ENCODE results near the gene TARS1.

The TARS1 gene

DNA sequence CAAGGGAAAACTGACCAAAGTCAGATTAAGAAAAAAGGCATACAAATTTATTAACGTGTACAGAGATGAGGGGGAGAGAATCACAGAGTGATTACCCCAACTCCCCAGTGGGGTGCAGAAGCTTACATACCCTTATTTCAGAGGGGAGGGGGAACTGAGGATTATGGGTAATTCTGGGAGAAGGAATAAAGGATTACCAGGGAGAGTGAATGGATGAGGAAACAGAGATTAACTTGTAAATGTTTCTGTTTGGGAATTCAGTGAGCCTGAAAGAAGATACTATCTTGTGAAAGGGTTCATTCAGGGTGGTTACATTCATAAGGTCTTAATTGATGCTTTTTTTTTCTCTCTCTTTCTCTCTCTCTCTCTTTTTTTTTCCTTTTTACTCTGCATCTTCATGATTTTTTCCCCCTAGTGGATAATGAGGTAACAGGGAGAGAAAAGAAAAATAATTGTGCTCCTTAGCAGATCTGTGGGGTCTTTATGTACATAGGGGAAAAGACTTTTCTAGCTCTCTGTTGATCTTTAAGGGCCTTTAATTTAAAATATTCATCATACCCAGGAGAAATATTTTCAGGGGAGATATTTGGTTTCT is 49.4 kb downstream of the TARS1 start:
- WGBS (ENCODE audit: extremely low coverage, insufficient coverage, insufficient read length), result no CpG with 5 or more reads among the region's 1 CpG
- no peak overlapping the region for H2BK120ac ChIP-seq (ENCODE audit: insufficient read depth, low read length, poor library complexity)

GRCh38 chr5:33491941-33492340 is 51.2 kb downstream of the TARS1 start:
- Histone ChIP-seq H3K27me3 (ENCODE audit: insufficient read depth, low read length) (no peaks in the 10 kb centered on the region), H3K4ac (ENCODE audit: low read depth, low read length) (no peak overlapping the region), H3K79me2 (ENCODE audit: control insufficient read depth, insufficient read depth, low read length, poor library complexity) (no peaks in the 10 kb centered on the region), H3K23ac (ENCODE audit: low read length) (no peak overlapping the region), H4K12ac (ENCODE audit: low read depth, low read length) (no peak overlapping the region), H2BK5ac (ENCODE audit: low read depth, low read length, poor library complexity) (no peak overlapping the region), H3K14ac (ENCODE audit: low read length) (no peak overlapping the region), H2BK120ac (ENCODE audit: insufficient read depth, low read length, poor library complexity) (no peak overlapping the region), H3K18ac (ENCODE audit: low read length) (no peak overlapping the region), H3K9ac (ENCODE audit: low read length) (no peak overlapping the region), H2BK12ac (ENCODE audit: low read length) (no peak overlapping the region), H3K36me3 (ENCODE audit: control insufficient read depth in 1 of 2, insufficient read depth in 2 of 2, low read length in 2 of 2) (no peaks in the 10 kb centered on the region), H3K4me3 (ENCODE audit: low read depth, low read length) (no peak overlapping the region), H3K9me3 (ENCODE audit: insufficient read depth, low read depth, low read length) (peaks cover 2% of the 10 kb centered on the region), H2AK5ac (ENCODE audit: low read length) (no peak overlapping the region), H4K8ac (ENCODE audit: low read depth, low read length) (no peak overlapping the region), H3K79me1 (ENCODE audit: low read length) (no peaks in the 10 kb centered on the region), H2AFZ (ENCODE audit: insufficient read depth, low read length, poor library complexity) (no peak overlapping the region), H3K27ac (ENCODE audit: low read depth, low read length) (no peak overlapping the region), H3K4me2 (ENCODE audit: low read length) (no peak overlapping the region), H3K4me1 (ENCODE audit: control insufficient read depth in 1 of 2, insufficient read depth in 2 of 2, low read length in 2 of 2) (peaks cover 0 to 3% of the 10 kb centered on the region in 2 experiments), H4K91ac (ENCODE audit: low read depth, low read length) (no peak overlapping the region)
- no peak for DNase-seq

More for the DNA sequence above, 49.4 kb downstream of the TARS1 start:
- Histone ChIP-seq H3K4ac (ENCODE audit: low read depth, low read length) (no peak overlapping the region), H2AFZ (ENCODE audit: insufficient read depth, low read length, poor library complexity) (no peak overlapping the region), H3K4me2 (ENCODE audit: low read length) (no peak overlapping the region), H4K8ac (ENCODE audit: low read depth, low read length) (no peak overlapping the region), H4K12ac (ENCODE audit: low read depth, low read length) (no peak overlapping the region), H3K18ac (ENCODE audit: low read length) (no peak overlapping the region), H3K9ac (ENCODE audit: low read length) (no peak overlapping the region), H3K23ac (ENCODE audit: low read length) (no peak overlapping the region), H2BK5ac (ENCODE audit: low read depth, low read length, poor library complexity) (no peak overlapping the region), H2BK12ac (ENCODE audit: low read length) (no peak overlapping the region), H3K14ac (ENCODE audit: low read length) (no peak overlapping the region), H3K4me3 (ENCODE audit: low read depth, low read length) (no peak overlapping the region), H3K36me3 (ENCODE audit: control insufficient read depth in 1 of 2, insufficient read depth in 2 of 2, low read length in 2 of 2) (no peaks in the 10 kb centered on the region), H3K79me1 (ENCODE audit: low read length) (no peaks in the 10 kb centered on the region), H4K91ac (ENCODE audit: low read depth, low read length) (no peak overlapping the region), H3K27ac (ENCODE audit: low read depth, low read length) (no peak overlapping the region), H3K4me1 (ENCODE audit: control insufficient read depth in 1 of 2, insufficient read depth in 2 of 2, low read length in 2 of 2) (peaks cover 0 to 3% of the 10 kb centered on the region in 2 experiments), H3K27me3 (ENCODE audit: insufficient read depth, low read length) (no peaks in the 10 kb centered on the region), H2AK5ac (ENCODE audit: low read length) (no peak overlapping the region), H3K9me3 (ENCODE audit: insufficient read depth, low read depth, low read length) (peaks cover 2% of the 10 kb centered on the region), H3K79me2 (ENCODE audit: control insufficient read depth, insufficient read depth, low read length, poor library complexity) (no peaks in the 10 kb centered on the region)
- DNase-seq, result no peak

DNA sequence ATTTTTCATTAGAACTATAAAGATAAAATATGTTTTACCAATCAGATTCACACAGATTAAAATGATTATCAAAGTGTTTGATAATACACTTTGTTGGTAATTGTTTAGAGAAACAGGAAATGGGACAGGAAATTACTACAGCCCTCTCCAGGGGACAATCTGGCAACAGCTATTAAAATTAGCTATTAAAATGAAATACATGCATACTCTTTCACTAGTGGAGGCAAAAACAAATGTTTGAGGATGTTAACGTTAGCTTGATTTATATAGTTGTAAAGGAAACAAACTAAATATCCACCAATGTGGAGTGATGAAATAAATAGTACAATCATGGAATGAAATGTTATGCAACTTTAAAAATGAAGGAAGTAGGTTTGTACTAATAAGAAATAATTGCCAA is 53.7 kb downstream of the TARS1 start:
- WGBS (ENCODE audit: extremely low coverage, insufficient coverage, insufficient read length), result no CpG with 5 or more reads among the region's 1 CpG
- no peak overlapping the region for H4K91ac ChIP-seq (ENCODE audit: low read depth, low read length)
- no peak overlapping the region for H3K4ac ChIP-seq (ENCODE audit: low read depth, low read length)
- H4K12ac ChIP-seq (ENCODE audit: low read depth, low read length), result no peak overlapping the region
- no peak for DNase-seq
- no peak overlapping the region for H3K4me3 ChIP-seq (ENCODE audit: low read depth, low read length)
- H3K18ac ChIP-seq (ENCODE audit: low read length), result no peak overlapping the region
- H3K27me3 ChIP-seq (ENCODE audit: insufficient read depth, low read length), result no peaks in the 10 kb centered on the region
- H3K36me3 ChIP-seq (ENCODE audit: control insufficient read depth in 1 of 2, insufficient read depth in 2 of 2, low read length in 2 of 2), result no peaks in the 10 kb centered on the region
- H2AFZ ChIP-seq (ENCODE audit: insufficient read depth, low read length, poor library complexity), result no peak overlapping the region
- H2BK120ac ChIP-seq (ENCODE audit: insufficient read depth, low read length, poor library complexity), result no peak overlapping the region
- H3K23ac ChIP-seq (ENCODE audit: low read length), result no peak overlapping the region
- peaks cover 0 to 3% of the 10 kb centered on the region in 2 experiments for H3K4me1 ChIP-seq (ENCODE audit: control insufficient read depth in 1 of 2, insufficient read depth in 2 of 2, low read length in 2 of 2)
- H3K79me2 ChIP-seq (ENCODE audit: control insufficient read depth, insufficient read depth, low read length, poor library complexity), result no peaks in the 10 kb centered on the region
- H2BK5ac ChIP-seq (ENCODE audit: low read depth, low read length, poor library complexity), result no peak overlapping the region
- H3K27ac ChIP-seq (ENCODE audit: low read depth, low read length), result no peak overlapping the region
- H3K4me2 ChIP-seq (ENCODE audit: low read length), result no peak overlapping the region
- H3K9me3 ChIP-seq (ENCODE audit: insufficient read depth, low read depth, low read length), result no peaks in the 10 kb centered on the region
- H4K8ac ChIP-seq (ENCODE audit: low read depth, low read length), result no peak overlapping the region
- no peak overlapping the region for H3K14ac ChIP-seq (ENCODE audit: low read length)
- no peaks in the 10 kb centered on the region for H3K79me1 ChIP-seq (ENCODE audit: low read length)
- H2AK5ac ChIP-seq (ENCODE audit: low read length), result no peak overlapping the region
- no peak overlapping the region for H2BK12ac ChIP-seq (ENCODE audit: low read length)
- H3K9ac ChIP-seq (ENCODE audit: low read length), result no peak overlapping the region

DNA sequence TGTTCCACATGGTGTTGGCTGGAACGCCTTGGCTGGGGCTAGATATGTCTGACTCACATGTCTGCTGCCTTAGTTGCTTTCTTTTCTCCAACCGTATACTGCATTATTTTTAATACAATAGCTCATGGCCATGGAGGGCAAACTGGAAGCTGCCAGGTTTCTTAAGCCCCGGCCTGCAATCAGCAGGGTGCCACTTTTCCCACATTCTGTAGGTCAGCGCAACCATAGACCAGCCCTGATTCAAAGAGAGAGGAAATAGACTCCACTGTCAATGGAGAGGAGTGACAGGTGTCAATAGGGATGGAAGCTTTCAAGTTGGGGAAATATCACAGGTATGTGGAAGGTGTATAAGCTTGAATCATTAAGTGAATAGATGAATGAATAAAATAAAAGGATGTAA is 60.5 kb downstream of the TARS1 start:
- Histone ChIP-seq H2AK5ac (ENCODE audit: low read length) (no peak overlapping the region), H2BK5ac (ENCODE audit: low read depth, low read length, poor library complexity) (no peak overlapping the region), H2BK12ac (ENCODE audit: low read length) (no peak overlapping the region), H3K79me2 (ENCODE audit: control insufficient read depth, insufficient read depth, low read length, poor library complexity) (no peaks in the 10 kb centered on the region), H3K4me2 (ENCODE audit: low read length) (no peak overlapping the region), H4K12ac (ENCODE audit: low read depth, low read length) (no peak overlapping the region), H4K91ac (ENCODE audit: low read depth, low read length) (no peak overlapping the region), H3K4me1 (ENCODE audit: control insufficient read depth in 1 of 2, insufficient read depth in 2 of 2, low read length in 2 of 2) (no peaks in the 10 kb centered on the region), H3K9ac (ENCODE audit: low read length) (no peak overlapping the region), H4K8ac (ENCODE audit: low read depth, low read length) (no peak overlapping the region), H3K36me3 (ENCODE audit: control insufficient read depth in 1 of 2, insufficient read depth in 2 of 2, low read length in 2 of 2) (no peaks in the 10 kb centered on the region), H3K18ac (ENCODE audit: low read length) (no peak overlapping the region), H2BK120ac (ENCODE audit: insufficient read depth, low read length, poor library complexity) (no peak overlapping the region), H3K14ac (ENCODE audit: low read length) (no peak overlapping the region), H3K27me3 (ENCODE audit: insufficient read depth, low read length) (no peaks in the 10 kb centered on the region), H3K79me1 (ENCODE audit: low read length) (no peaks in the 10 kb centered on the region), H3K27ac (ENCODE audit: low read depth, low read length) (no peak overlapping the region), H3K23ac (ENCODE audit: low read length) (no peak overlapping the region), H3K4me3 (ENCODE audit: low read depth, low read length) (no peak overlapping the region), H3K4ac (ENCODE audit: low read depth, low read length) (no peak overlapping the region), H2AFZ (ENCODE audit: insufficient read depth, low read length, poor library complexity) (no peak overlapping the region), H3K9me3 (ENCODE audit: insufficient read depth, low read depth, low read length) (no peaks in the 10 kb centered on the region)
- DNase-seq, result no peak
- no CpG with 5 or more reads among the region's 4 CpGs for WGBS (ENCODE audit: extremely low coverage, insufficient coverage, insufficient read length)
